HG02623 (cell line): ENCODE data around the gene KRTAP5-1.
"Not testable (repeated sequence)": the region's sequence is repeated elsewhere in the genome, so short reads cannot be mapped to it uniquely, and the experiment has no call there.

Experiments
- ATAC-seq: cut with Tn5 transposase; IDR thresholded peaks from one replicate; pipeline ENCODE4 v1.9.1; 2021; ENCODE audit warnings: moderate library complexity; ENCODE audit not compliant: unreplicated experiment

Gene KRTAP5-1

GRCh38 chr11:1603629-1604028 lies 18.5 kb upstream of the KRTAP5-1 start:
- no peak for ATAC-seq

- ATAC-seq, result not testable (repeated sequence)
Observed at GRCh38 chr11:1601663-1602062, 16.6 kb upstream of the KRTAP5-1 start.

GRCh38 chr11:1600626-1601025 lies 15.5 kb upstream of the KRTAP5-1 start:
- ATAC-seq, result no peak

- ATAC-seq, result no peak
Observed at GRCh38 chr11:1598816-1599215, 13.7 kb upstream of the KRTAP5-1 start.

- not testable (repeated sequence) for ATAC-seq
Observed at GRCh38 chr11:1598406-1598805, 13.3 kb upstream of the KRTAP5-1 start.

- no peak for ATAC-seq
Observed at GRCh38 chr11:1597994-1598380, 12.9 kb upstream of the KRTAP5-1 start, which contains the start of gene KRTAP5-2. KRTAP5-2 (minus strand) TSS chr11:1598294; CDS start chr11:1598250, 44 bp downstream.

- no peak for ATAC-seq
Observed at GRCh38 chr11:1597331-1597993, 12.4 kb upstream of the KRTAP5-1 start.

- not testable (repeated sequence) for ATAC-seq
Observed at GRCh38 chr11:1596576-1597121, 11.6 kb upstream of the KRTAP5-1 start.

- ATAC-seq, result not testable (repeated sequence)
Observed at GRCh38 chr11:1595994-1596575, 11.0 kb upstream of the KRTAP5-1 start.

- no peak for ATAC-seq
Observed at GRCh38 chr11:1592628-1593027, 7.5 kb upstream of the KRTAP5-1 start.

GRCh38 chr11:1589996-1590395 lies 4.9 kb upstream of the KRTAP5-1 start:
- ATAC-seq, result no peak

GRCh38 chr11:1589191-1589963 lies 4.3 kb upstream of the KRTAP5-1 start:
- ATAC-seq, result not testable (repeated sequence)

- ATAC-seq, result no peak
Observed at GRCh38 chr11:1586699-1587098, 1.6 kb upstream of the KRTAP5-1 start.

- ATAC-seq, result not testable (repeated sequence)
Observed at GRCh38 chr11:1582909-1583308, 2.2 kb downstream of the KRTAP5-1 start.

- ATAC-seq, result no peak
Observed at GRCh38 chr11:1581976-1582375, 3.1 kb downstream of the KRTAP5-1 start.

- no peak for ATAC-seq
Observed at GRCh38 chr11:1576825-1577224, 8.3 kb downstream of the KRTAP5-1 start.

- not testable (repeated sequence) for ATAC-seq
Observed at GRCh38 chr11:1575756-1576155, 9.3 kb downstream of the KRTAP5-1 start.

GRCh38 chr11:1574933-1575242 lies 10.2 kb downstream of the KRTAP5-1 start:
- no peak for ATAC-seq

GRCh38 chr11:1574238-1574932 lies 10.7 kb downstream of the KRTAP5-1 start:
- ATAC-seq, result no peak

GRCh38 chr11:1573903-1574237 lies 11.2 kb downstream of the KRTAP5-1 start:
- no peak for ATAC-seq
